ENCODE results near the gene PLAC1.

PLAC1 gene

GRCh38 chrX:134670134-134670924 lies 12.1 kb upstream of the PLAC1 start:
- FAIRE-seq, result no peak

DNA sequence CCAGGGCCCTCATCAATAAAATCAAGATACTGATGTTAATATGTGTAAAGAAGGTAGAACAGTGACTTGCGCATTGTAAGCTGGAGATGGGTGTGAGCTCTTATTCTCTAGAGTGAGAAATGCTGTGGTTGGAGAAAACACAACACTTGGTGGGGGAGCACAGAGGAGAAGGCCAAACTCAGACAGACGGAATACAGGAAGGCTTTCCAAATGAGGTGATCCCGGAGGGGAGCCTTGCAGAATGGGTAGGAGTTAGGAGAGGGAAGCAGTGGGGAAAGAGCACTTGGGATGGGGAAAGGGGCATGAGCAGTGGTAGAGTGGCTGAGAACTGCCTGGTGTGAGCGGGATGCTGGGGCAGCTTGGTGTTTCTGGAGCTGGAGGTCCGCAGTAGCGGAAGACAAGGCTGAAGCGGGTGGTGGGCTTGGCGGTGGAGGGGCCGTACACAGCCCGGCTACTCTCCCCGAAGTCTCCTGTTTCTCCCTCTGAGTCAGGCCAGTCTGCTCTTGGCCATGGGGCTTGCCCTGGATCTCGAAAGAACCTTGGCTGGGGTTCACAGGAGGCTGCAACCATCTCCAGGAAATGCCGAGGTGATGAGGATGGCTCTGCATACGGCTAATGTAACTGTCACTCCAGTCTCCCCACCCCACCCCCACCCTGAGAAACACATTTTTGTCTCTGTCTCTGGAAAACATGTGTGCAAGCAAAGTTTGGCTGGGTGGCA lies 11.3 kb upstream of the PLAC1 start:
- FAIRE-seq, result no peak

DNA sequence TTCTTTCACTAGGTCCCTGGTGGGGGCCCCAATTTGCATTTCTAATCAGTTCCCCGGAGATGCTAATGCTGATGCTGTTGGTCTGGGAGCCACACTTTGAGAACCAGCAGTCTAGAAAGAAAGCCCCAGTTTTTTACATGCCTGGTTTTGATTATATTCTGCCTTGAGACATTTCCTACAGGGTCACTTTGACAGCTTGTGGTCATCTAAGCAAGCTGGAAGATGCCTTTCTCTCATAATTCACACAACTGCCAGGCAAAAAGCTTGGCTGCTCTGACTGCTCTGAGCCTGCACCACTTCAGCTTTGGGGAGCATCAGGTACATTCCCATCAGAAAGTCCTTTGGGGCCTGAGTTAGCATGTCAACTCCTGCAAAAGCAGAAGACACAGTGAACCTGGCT lies 5.9 kb upstream of the PLAC1 start:
- FAIRE-seq, result no peak

DNA sequence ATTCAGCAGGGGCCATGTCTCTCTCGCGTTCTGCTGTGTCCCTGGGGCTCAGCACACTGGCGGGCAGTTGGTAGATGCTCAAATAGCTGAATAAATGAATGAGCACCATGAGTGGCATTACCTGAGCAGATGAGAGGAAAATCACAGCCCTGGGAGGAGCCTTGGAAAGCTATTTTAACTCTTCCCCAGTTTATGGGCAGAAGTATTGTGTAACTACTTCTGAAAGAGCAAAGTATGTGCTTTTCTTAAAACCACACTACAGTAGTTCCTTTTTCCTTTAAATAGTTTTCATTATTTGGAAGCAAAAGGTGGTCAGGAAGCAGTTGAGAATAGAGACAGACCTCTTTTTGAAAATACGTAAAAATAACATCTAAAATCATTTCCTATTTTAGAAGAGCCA lies 3.0 kb upstream of the PLAC1 start:
- no peak for FAIRE-seq

DNA sequence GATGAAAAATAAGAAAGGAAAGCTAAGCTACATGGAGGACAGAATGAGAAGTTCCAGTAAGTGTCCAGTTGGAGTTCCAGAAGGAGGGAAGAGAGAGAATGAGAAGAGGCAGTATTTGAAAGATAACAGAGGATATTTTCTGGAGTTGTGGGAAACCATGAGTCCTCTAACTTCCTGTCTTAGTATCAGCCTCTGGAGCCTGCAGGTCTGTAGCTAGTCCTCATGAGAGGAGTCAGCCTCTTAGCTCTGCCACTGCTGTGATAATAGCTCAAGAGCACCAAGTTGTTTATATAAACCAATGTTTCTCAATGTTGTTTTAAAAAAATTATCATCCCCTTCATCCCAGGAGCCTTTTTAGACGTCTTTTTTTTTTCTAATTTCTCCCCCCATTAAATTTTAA lies 2.4 kb upstream of the PLAC1 start:
- FAIRE-seq, result no peak

- FAIRE-seq, result no peak
Observed at GRCh38 chrX:134659761-134660160, 1.5 kb upstream of the PLAC1 start.

DNA sequence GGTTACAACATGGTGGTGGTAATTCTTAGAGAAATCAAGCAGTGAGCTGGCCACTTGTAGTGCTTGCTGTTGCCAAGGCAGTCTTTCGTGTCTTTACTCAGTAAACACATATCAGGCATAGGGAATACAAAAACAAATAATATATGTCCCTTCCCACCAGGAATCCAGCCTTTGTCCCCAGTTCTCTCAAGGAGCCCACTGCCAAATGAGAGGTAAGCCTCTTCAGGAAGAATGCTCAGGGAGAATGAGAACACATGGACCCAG lies 421 bp upstream of the PLAC1 start:
- FAIRE-seq, result no peak

GRCh38 chrX:134654398-134655012 lies 3.8 kb downstream of the PLAC1 start:
- FAIRE-seq, result no peak

- no peak for FAIRE-seq
Observed at GRCh38 chrX:134653835-134654234, 4.4 kb downstream of the PLAC1 start.

DNA sequence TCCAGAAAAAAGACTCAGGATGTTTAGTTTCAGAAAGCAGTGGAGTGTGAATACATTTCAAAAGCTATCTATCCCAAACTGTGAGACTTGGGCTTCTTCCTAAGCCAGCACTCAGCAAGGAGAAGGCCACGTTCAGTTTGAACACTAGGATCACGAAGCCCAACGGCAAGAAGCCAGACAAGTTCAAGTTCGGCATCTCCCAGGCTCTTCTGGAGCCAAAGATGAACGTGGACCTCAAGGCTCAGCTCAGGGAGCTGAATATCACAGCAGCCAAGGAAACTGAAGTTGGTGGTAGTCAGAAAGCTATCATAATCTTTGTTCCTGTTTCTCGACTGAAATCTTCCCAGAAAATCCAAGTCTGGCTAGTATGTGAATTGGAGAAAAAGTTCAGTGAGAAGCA lies 7.6 kb downstream of the PLAC1 start:
- FAIRE-seq, result no peak

GRCh38 chrX:134649770-134650169 lies 8.5 kb downstream of the PLAC1 start:
- no peak for FAIRE-seq

GRCh38 chrX:134647477-134647877 lies 10.8 kb downstream of the PLAC1 start:
- no peak for FAIRE-seq

GRCh38 chrX:134646691-134647090 lies 11.6 kb downstream of the PLAC1 start:
- no peak for FAIRE-seq

DNA sequence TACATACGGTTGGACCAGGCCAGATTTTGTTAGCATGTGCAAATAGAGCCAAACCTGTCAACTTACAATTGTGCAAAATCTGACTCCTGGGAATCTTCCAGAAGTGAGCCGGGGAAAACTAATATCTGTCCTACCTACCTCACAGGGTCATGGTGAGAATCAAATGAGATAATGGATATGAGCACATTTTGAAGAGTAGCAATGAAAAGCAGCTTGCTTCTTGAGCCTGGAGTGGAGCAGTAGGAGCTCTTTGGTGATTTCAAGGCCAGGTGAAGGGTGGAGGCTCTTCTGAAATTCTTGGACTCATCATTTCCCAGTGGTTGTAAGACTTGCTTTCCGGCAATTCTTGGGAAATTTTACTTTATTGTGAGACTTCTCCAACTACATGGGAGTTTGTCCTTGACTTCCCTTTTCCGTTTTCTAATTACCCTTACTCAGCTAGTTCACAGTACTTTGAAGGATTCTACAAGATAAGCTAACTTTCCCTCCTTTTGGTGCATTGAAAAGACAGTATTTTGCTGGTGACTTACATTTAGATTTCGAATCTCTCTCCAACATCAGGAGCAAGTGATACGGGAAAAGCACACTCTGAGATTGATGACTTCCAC lies 12.2 kb downstream of the PLAC1 start:
- FAIRE-seq, result no peak

- no peak for FAIRE-seq
Observed at GRCh38 chrX:134642386-134642785, 15.9 kb downstream of the PLAC1 start.

GRCh38 chrX:134641346-134641745 lies 16.9 kb downstream of the PLAC1 start:
- FAIRE-seq, result no peak

GRCh38 chrX:134640914-134641313 lies 17.4 kb downstream of the PLAC1 start:
- FAIRE-seq, result no peak

DNA sequence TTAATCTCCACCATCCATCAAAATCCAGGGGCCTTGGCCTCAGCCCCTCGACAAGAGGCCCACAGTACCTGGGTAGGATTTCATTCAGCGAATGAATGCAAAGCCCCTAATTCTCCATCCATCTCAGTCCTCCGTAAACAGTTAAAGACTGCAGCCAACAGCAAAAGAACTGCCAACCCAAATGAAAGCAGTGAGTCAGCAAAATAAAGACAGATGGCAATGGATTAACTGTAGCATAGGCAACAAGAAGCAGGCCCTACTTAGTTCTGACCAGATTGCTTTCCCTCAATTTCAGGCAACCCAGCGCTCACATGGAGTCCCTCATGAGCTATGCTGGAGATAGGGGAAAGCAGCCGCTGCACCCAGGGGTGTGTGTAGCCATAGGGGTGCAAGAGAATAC lies 21.4 kb downstream of the PLAC1 start:
- no peak for FAIRE-seq

GRCh38 chrX:134634691-134635090 lies 23.6 kb downstream of the PLAC1 start:
- FAIRE-seq, result no peak

GRCh38 chrX:134633832-134634231 lies 24.4 kb downstream of the PLAC1 start:
- FAIRE-seq, result no peak

- FAIRE-seq, result no peak
Observed at GRCh38 chrX:134633394-134633793, 24.9 kb downstream of the PLAC1 start.

DNA sequence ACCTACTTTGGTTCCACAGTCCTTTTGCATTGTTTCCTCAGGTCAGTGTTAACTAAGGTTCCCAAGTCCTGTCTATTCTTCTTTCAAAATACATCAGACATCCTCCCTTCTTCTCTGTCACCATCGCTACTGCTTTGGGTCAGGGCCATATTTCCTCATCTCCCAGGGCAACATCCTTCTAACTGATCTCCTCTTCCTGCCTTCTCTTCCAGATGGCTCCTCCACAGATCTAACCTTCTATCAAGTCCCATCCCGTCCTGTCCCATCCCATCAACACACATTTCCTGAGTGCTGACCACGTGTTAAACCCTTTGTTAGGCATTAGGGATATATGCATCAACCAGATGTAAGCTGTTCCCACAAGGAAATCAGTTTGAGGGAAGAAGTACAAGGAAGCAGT lies 25.9 kb downstream of the PLAC1 start:
- FAIRE-seq, result no peak

- FAIRE-seq, result no peak
Observed at GRCh38 chrX:134631426-134632346, 26.6 kb downstream of the PLAC1 start.

Data from G401.6 (cell line).